OCI-LY7 (cell line): Measurements from ENCODE around the gene ZNF235. TPM values are rescaled to one million over a fixed set of nuclear protein-coding genes. Genes with fewer than 3 reads are reported as not detected.

Experiments used
- BruUV-seq: library from RNA; stranded (reverse); fragments of 400-500 nt; replicated peaks from 2 replicates; lab custom pipeline; 2021; lab: Mats Ljungman, UMichigan
- CTCF ChIA-PET: fragments of 300-600 bp; sonication (Branson Sonifier 250); formaldehyde crosslinking; loops from one replicate; lab custom pipeline; 2022; ENCODE audit warnings: antibody characterized with exemption; ENCODE audit not compliant: unreplicated experiment; lab: Charles Lee
- POLR2A ChIA-PET: fragments of 300-600 bp; sonication (Branson Sonifier 250); formaldehyde crosslinking; loops from one replicate; lab custom pipeline; 2022; ENCODE audit warnings: antibody characterized with exemption; lab: Charles Lee
- DNase-seq: peaks from one replicate; pipeline ENCODE4 v3.0.0-alpha.2; 2015; ENCODE audit warnings: low spot score
- H2AFZ ChIP-seq: fragments of 200-600 bp; sonication (generic), shearing (Covaris generic); 2 replicates; pipeline ENCODE4 v1.6.1; 2014; ENCODE audit warnings: mild to moderate bottlenecking, antibody characterized with exemption, low read length, moderate library complexity
- H3K27ac ChIP-seq: fragments of 200-600 bp; sonication (generic); 2 replicates; pipeline ENCODE4 v1.5.1; 2014; ENCODE audit warnings: mixed run types, low read depth, mild to moderate bottlenecking, moderate library complexity, low read length, inconsistent platforms; ENCODE audit not compliant: poor library complexity, severe bottlenecking
- H3K36me3 ChIP-seq: fragments of 200-600 bp; sonication (generic); 2 replicates; pipeline ENCODE4 v1.6.1; 2014; ENCODE audit warnings: mild to moderate bottlenecking, antibody characterized with exemption, low read length, moderate library complexity, mixed read lengths; ENCODE audit not compliant: insufficient read depth
- H3K4me1 ChIP-seq: fragments of 200-600 bp; sonication (generic); 2 replicates; pipeline ENCODE4 v1.5.1; 2014; ENCODE audit warnings: mild to moderate bottlenecking, low read length; ENCODE audit not compliant: insufficient read depth, poor library complexity, severe bottlenecking
- H3K4me2 ChIP-seq: fragments of 200-600 bp; sonication (generic); 2 replicates; pipeline ENCODE4 v1.6.1; 2014; ENCODE audit warnings: mild to moderate bottlenecking, low read length
- H3K4me3 ChIP-seq: fragments of 200-600 bp; sonication (generic); 2 replicates; pipeline ENCODE4 v1.5.1; 2014; ENCODE audit warnings: mild to moderate bottlenecking, low read depth, low read length; ENCODE audit not compliant: poor library complexity, severe bottlenecking
- H3K79me2 ChIP-seq: fragments of 200-600 bp; sonication (generic); 2 replicates; pipeline ENCODE4 v1.6.1; 2016; ENCODE audit warnings: low read depth, mild to moderate bottlenecking, low read length, moderate library complexity, mixed read lengths; ENCODE audit not compliant: insufficient read depth
- H3K9me2 ChIP-seq: fragments of 200-600 bp; sonication (generic); 2 replicates; pipeline ENCODE4 v1.6.1; 2016; ENCODE audit warnings: mild to moderate bottlenecking, low read length, mixed read lengths; ENCODE audit not compliant: insufficient read depth
- H3K9me3 ChIP-seq: fragments of 200-600 bp; sonication (generic); 2 replicates; pipeline ENCODE4 v1.6.1; 2014; ENCODE audit warnings: mild to moderate bottlenecking, mixed run types, low read length, mixed read lengths
- H4K20me1 ChIP-seq: fragments of 200-600 bp; sonication (generic); 2 replicates; pipeline ENCODE4 v1.6.1; 2014; ENCODE audit warnings: mild to moderate bottlenecking, antibody characterized with exemption, low read length, moderate library complexity, mixed read lengths; ENCODE audit not compliant: insufficient read depth
- EZH2phosphoT487 ChIP-seq: fragments of 200-600 bp; sonication (generic); IDR thresholded peaks from 2 replicates; pipeline ENCODE4 v1.6.1; 2018; ENCODE audit warnings: low read depth, borderline replicate concordance, mild to moderate bottlenecking, mixed run types, antibody characterized with exemption, low read length, moderate library complexity, mixed read lengths
- intact Hi-C: fragments of 100-400 bp; cut with micrococcal nuclease; formaldehyde crosslinking; loops from one replicate; pipeline ENCODE4 v1.10.0; 2022; ENCODE audit not compliant: unreplicated experiment
- total RNA-seq, 2 experiments: library from RNA; depleted of rRNA in 1 of 2; stranded (reverse); fragments of >200 nt in 1 of 2; shearing (Covaris generic) in 1 of 2; gene quantifications; 2 replicates each; pipeline ENCODE4 v1.2.3, GENCODE V29; 2014 to 2022
- TF ChIP-seq, protein P1 (sequence below): fragments of 200-600 bp; sonication (generic); conservative IDR thresholded peaks from 2 replicates; pipeline ENCODE4 v1.5.1; 2014; ENCODE audit warnings: mild to moderate bottlenecking, antibody characterized with exemption, low read length, moderate library complexity, mixed read lengths

ZNF235 gene
- total RNA-seq, 2 experiments from 2014 or later: 7.4 to 7.7 TPM

DNA sequence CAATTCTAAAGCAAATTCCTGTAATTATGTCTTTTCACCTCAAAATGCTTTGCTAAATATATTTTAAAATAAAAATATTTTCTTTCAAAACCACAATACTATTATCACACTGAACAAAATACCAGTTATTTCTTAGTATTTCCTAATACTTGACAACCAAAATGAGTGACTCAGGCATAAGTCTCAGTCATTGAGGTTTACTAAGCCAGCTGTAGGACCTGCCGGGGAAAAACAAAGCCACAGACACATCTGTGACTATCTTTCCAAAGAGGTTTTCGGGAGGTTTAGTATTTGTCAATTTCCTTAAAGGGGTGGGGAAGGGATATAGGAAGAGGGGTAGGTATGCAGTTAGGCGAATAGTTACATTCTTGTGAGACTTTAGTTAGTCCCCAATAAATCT is 3.2 kb upstream of the ZNF235 start:
- Histone ChIP-seq H3K27ac (no peak overlapping the region), H3K9me2 (no peaks in the 10 kb centered on the region), H4K20me1 (no peaks in the 10 kb centered on the region), H3K4me3 (no peak overlapping the region), H2AFZ (no peak overlapping the region), H3K4me2 (no peak overlapping the region), H3K36me3 (no peaks in the 10 kb centered on the region), H3K79me2 (no peaks in the 10 kb centered on the region; the same call in 1 of the 2 replicates), H3K9me3 (no peaks in the 10 kb centered on the region), H3K4me1 (peaks cover 8% of the 10 kb centered on the region)
- ChIA-PET CTCF (no interaction called here), POLR2A (no interaction called here)
- BruUV-seq: no TSS peak
- no peak for DNase-seq
- intact Hi-C loops: no loop called here
- TF ChIP-seq, protein P1, sequence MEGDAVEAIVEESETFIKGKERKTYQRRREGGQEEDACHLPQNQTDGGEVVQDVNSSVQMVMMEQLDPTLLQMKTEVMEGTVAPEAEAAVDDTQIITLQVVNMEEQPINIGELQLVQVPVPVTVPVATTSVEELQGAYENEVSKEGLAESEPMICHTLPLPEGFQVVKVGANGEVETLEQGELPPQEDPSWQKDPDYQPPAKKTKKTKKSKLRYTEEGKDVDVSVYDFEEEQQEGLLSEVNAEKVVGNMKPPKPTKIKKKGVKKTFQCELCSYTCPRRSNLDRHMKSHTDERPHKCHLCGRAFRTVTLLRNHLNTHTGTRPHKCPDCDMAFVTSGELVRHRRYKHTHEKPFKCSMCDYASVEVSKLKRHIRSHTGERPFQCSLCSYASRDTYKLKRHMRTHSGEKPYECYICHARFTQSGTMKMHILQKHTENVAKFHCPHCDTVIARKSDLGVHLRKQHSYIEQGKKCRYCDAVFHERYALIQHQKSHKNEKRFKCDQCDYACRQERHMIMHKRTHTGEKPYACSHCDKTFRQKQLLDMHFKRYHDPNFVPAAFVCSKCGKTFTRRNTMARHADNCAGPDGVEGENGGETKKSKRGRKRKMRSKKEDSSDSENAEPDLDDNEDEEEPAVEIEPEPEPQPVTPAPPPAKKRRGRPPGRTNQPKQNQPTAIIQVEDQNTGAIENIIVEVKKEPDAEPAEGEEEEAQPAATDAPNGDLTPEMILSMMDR: no peak
- no peak for TF ChIP-seq EZH2phosphoT487

DNA sequence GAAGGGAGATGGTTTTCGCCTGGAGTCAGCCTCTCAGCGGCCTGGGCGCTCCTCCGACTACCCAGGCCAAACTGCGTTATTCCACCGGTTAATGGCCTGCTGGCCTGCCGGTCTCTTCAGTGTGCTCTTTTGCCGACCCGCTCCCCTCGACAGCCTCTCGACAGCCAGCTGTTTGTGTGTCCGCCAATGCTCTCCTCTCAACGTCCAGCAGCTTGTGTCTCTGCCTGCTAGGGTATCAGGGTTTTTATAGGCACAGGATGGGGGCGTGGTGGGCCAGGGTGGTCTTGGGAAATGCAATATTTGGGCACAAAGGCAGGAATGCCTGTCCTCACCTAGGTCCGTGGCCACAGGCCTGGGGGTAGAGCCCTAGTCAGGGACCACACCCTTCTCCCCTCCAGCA is 1.5 kb upstream of the ZNF235 start:
- Histone ChIP-seq H2AFZ (no peak overlapping the region), H3K9me2 (no peaks in the 10 kb centered on the region), H3K4me2 (no peak overlapping the region), H3K4me3 (no peak overlapping the region), H3K36me3 (no peaks in the 10 kb centered on the region; the same call in 1 of the 2 replicates), H4K20me1 (no peaks in the 10 kb centered on the region), H3K4me1 (peaks cover 8% of the 10 kb centered on the region), H3K9me3 (no peaks in the 10 kb centered on the region), H3K79me2 (no peaks in the 10 kb centered on the region; the same call in 1 of the 2 replicates), H3K27ac (no peak overlapping the region)
- BruUV-seq: no TSS peak
- ChIA-PET CTCF (no interaction called here), POLR2A (no interaction called here)
- no peak for DNase-seq
- intact Hi-C loops: no loop called here
- no peak for TF ChIP-seq EZH2phosphoT487
- TF ChIP-seq, protein P1: no peak

DNA sequence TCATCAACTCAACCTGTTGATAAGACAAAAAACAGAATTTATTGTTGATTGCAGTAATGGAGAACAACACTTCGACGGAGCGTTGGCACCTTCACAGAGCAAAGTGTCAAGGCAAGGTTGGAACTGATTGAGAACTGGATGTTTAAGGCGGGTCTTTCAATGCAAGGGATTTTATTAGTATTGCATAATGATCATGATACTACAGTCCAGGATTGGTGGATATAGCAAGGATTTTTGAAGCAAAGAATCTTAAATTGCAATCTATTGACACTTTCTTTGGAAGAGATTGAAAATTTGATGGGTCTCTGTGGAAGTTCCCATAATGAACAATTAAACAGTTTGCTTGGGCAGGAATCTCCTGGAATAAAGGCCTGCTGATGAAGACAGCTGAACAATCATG is 632 bp upstream of the ZNF235 start:
- H3K4me2 ChIP-seq: peak overlapping the region; percentile 93
- no peak for DNase-seq
- H3K4me1 ChIP-seq: peaks cover 8% of the 10 kb centered on the region
- CTCF ChIA-PET: no interaction called here
- no peak overlapping the region for H3K27ac ChIP-seq
- H3K4me3 ChIP-seq: peak overlapping the region; percentile 91
- no peaks in the 10 kb centered on the region for H4K20me1 ChIP-seq
- BruUV-seq: no TSS peak
- H3K9me2 ChIP-seq: no peaks in the 10 kb centered on the region
- TF ChIP-seq, protein P1: no peak
- no peak for TF ChIP-seq EZH2phosphoT487
- H3K79me2 ChIP-seq: no peaks in the 10 kb centered on the region; the same call in 1 of the 2 replicates
- POLR2A ChIA-PET: interaction anchor here (1.0 kb wide), 1 partner anchor 90 kb away, joined by 3 read pairs; no protein-coding TSS in a partner anchor
- peak overlapping the region; percentile 94 for H2AFZ ChIP-seq
- intact Hi-C loops: loop anchor here (1.0 kb wide), 1 partner anchor 192 kb away; the partner anchor contains the start of gene ZNF225
- H3K9me3 ChIP-seq: no peaks in the 10 kb centered on the region
- H3K36me3 ChIP-seq: no peaks in the 10 kb centered on the region; the same call in 1 of the 2 replicates
